SJSA1 (cell line): ENCODE results near the gene CLK1. TPM values are rescaled to one million over a fixed set of nuclear protein-coding genes. Genes with fewer than 3 reads are reported as not detected.
"Not testable (repeated sequence)": the region's sequence is repeated elsewhere in the genome, so short reads cannot be mapped to it uniquely, and the experiment has no call there.

Experiments
- DNase-seq, 2 experiments: peaks; one replicate each; pipeline ENCODE4 v3.0.0-alpha.2; 2015 to 2020; ENCODE audit warnings: low spot score in 2 of 2, low read depth in 1 of 2
- H3K27ac ChIP-seq: fragments of 250-450 bp; sonication (Bioruptor Pico); 2 replicates; pipeline ENCODE4 v1.5.1; 2020; ENCODE audit warnings: mild to moderate bottlenecking, moderate library complexity
- H3K27me3 ChIP-seq: fragments of 250-450 bp; sonication (Bioruptor Pico); replicated peaks from 2 replicates; pipeline ENCODE4 v1.5.1; 2020; ENCODE audit warnings: mild to moderate bottlenecking, moderate library complexity
- H3K36me3 ChIP-seq: fragments of 250-450 bp; sonication (Bioruptor Pico); 2 replicates; pipeline ENCODE4 v1.5.1; 2020; ENCODE audit warnings: mild to moderate bottlenecking
- H3K4me1 ChIP-seq: fragments of 250-450 bp; sonication (Bioruptor Pico); replicated peaks from 2 replicates; pipeline ENCODE4 v1.6.1; 2021; ENCODE audit warnings: mild to moderate bottlenecking
- H3K4me3 ChIP-seq: fragments of 250-450 bp; sonication (Bioruptor Pico); 2 replicates; pipeline ENCODE4 v1.5.1; 2020; ENCODE audit warnings: mild to moderate bottlenecking
- H3K9me3 ChIP-seq: fragments of 250-450 bp; sonication (Bioruptor Pico); replicated peaks from 2 replicates; pipeline ENCODE4 v1.5.1; 2020; ENCODE audit warnings: mild to moderate bottlenecking
- total RNA-seq: library from RNA; depleted of rRNA; stranded (reverse); fragments of >200 nt; shearing (Covaris generic); gene quantifications from 2 replicates; pipeline ENCODE4 v1.2.3, GENCODE V29; 2014

Gene CLK1
- total RNA-seq, 1 experiment from 2014 or later, result 39.6 TPM

- H3K9me3 ChIP-seq, result no peaks in the 10 kb centered on the region
- H3K4me1 ChIP-seq, result no peaks in the 10 kb centered on the region
- no peak overlapping the region for H3K27ac ChIP-seq
- no peak for DNase-seq
- no peaks in the 10 kb centered on the region for H3K36me3 ChIP-seq
- H3K27me3 ChIP-seq, result no peaks in the 10 kb centered on the region
- H3K4me3 ChIP-seq, result no peak overlapping the region
These were observed 20.2 kb downstream of the CLK1 start for GRCh38 chr2:200843993-200844948.

- Histone ChIP-seq H3K9me3 (peaks cover 8% of the 10 kb centered on the region), H3K4me3 (no peak overlapping the region), H3K27ac (no peak overlapping the region), H3K36me3 (no peaks in the 10 kb centered on the region), H3K27me3 (no peaks in the 10 kb centered on the region), H3K4me1 (no peaks in the 10 kb centered on the region)
- no peak for DNase-seq
These were observed 24.9 kb downstream of the CLK1 start for GRCh38 chr2:200839513-200839912.

- no peaks in the 10 kb centered on the region for H3K36me3 ChIP-seq
- H3K27me3 ChIP-seq, result no peaks in the 10 kb centered on the region
- DNase-seq, result no peak
- H3K4me1 ChIP-seq, result no peaks in the 10 kb centered on the region
- H3K4me3 ChIP-seq, result no peak overlapping the region
- no peak overlapping the region for H3K27ac ChIP-seq
- peaks cover 8% of the 10 kb centered on the region for H3K9me3 ChIP-seq
These were observed 29.8 kb downstream of the CLK1 start for GRCh38 chr2:200834701-200835100.

- Histone ChIP-seq H3K4me1 (no peaks in the 10 kb centered on the region), H3K27me3 (no peaks in the 10 kb centered on the region), H3K36me3 (peaks cover 8% of the 10 kb centered on the region; the same call in 1 of the 2 replicates), H3K27ac (no peak overlapping the region), H3K9me3 (no peaks in the 10 kb centered on the region), H3K4me3 (no peak overlapping the region)
- DNase-seq, result no peak
These were observed 35.2 kb downstream of the CLK1 start for GRCh38 chr2:200829258-200829655.

GRCh38 chr2:200828572-200829257 lies 35.7 kb downstream of the CLK1 start:
- Histone ChIP-seq H3K4me1 (no peaks in the 10 kb centered on the region), H3K4me3 (no peak overlapping the region), H3K9me3 (no peaks in the 10 kb centered on the region), H3K27me3 (no peaks in the 10 kb centered on the region), H3K36me3 (peaks cover 13% of the 10 kb centered on the region), H3K27ac (no peak overlapping the region)
- DNase-seq, result no peak

- Histone ChIP-seq H3K27me3 (no peaks in the 10 kb centered on the region), H3K36me3 (peaks cover 14% of the 10 kb centered on the region), H3K4me3 (no peak overlapping the region), H3K9me3 (no peaks in the 10 kb centered on the region), H3K27ac (no peak overlapping the region), H3K4me1 (no peaks in the 10 kb centered on the region)
- no peak for DNase-seq
These were observed 36.4 kb downstream of the CLK1 start for GRCh38 chr2:200828104-200828503.

GRCh38 chr2:200821686-200822245 lies 42.7 kb downstream of the CLK1 start:
- no peak for DNase-seq
- no peak overlapping the region for H3K27ac ChIP-seq
- no peak overlapping the region for H3K4me3 ChIP-seq
- H3K36me3 ChIP-seq, result peaks cover 68% of the 10 kb centered on the region
- peaks cover 5% of the 10 kb centered on the region; the same call in 1 of the 2 replicates for H3K4me1 ChIP-seq
- H3K9me3 ChIP-seq, result no peaks in the 10 kb centered on the region
- H3K27me3 ChIP-seq, result no peaks in the 10 kb centered on the region

- H3K36me3 ChIP-seq, result peaks cover 78% of the 10 kb centered on the region
- DNase-seq, result no peak
- no peaks in the 10 kb centered on the region for H3K9me3 ChIP-seq
- peaks cover 5% of the 10 kb centered on the region; the same call in 1 of the 2 replicates for H3K4me1 ChIP-seq
- no peak overlapping the region for H3K27ac ChIP-seq
- no peak overlapping the region for H3K4me3 ChIP-seq
- H3K27me3 ChIP-seq, result no peaks in the 10 kb centered on the region
These were observed 43.8 kb downstream of the CLK1 start for GRCh38 chr2:200820573-200821234.

GRCh38 chr2:200818732-200819131 lies 45.7 kb downstream of the CLK1 start:
- not testable (repeated sequence) for H3K4me1 ChIP-seq, H3K27ac ChIP-seq, H3K4me3 ChIP-seq, H3K27me3 ChIP-seq, DNase-seq, H3K9me3 ChIP-seq
- peaks cover 86% of the 10 kb centered on the region for H3K36me3 ChIP-seq

- Histone ChIP-seq H3K4me3 (no peak overlapping the region), H3K27ac (no peak overlapping the region)
These were observed 49.5 kb downstream of the CLK1 start for GRCh38 chr2:200814917-200815316.

GRCh38 chr2:200814276-200814815 lies 50.1 kb downstream of the CLK1 start:
- Histone ChIP-seq H3K4me3 (no peak overlapping the region), H3K4me1 (peaks cover 25% of the 10 kb centered on the region), H3K27ac (no peak overlapping the region), H3K9me3 (no peaks in the 10 kb centered on the region), H3K36me3 (peaks cover 76% of the 10 kb centered on the region), H3K27me3 (no peaks in the 10 kb centered on the region)
- no peak for DNase-seq

More at GRCh38 chr2:200814917-200815316, 49.5 kb downstream of the CLK1 start:
- Histone ChIP-seq H3K36me3 (peaks cover 82% of the 10 kb centered on the region), H3K4me1 (peaks cover 24% of the 10 kb centered on the region), H3K9me3 (no peaks in the 10 kb centered on the region), H3K27me3 (no peaks in the 10 kb centered on the region)
- no peak for DNase-seq

- Histone ChIP-seq H3K9me3 (no peaks in the 10 kb centered on the region), H3K4me1 (peaks cover 20% of the 10 kb centered on the region), H3K27ac (peak overlapping the region; percentile 98), H3K36me3 (peaks cover 56% of the 10 kb centered on the region), H3K4me3 (peak overlapping the region; percentile 93), H3K27me3 (no peaks in the 10 kb centered on the region)
- DNase-seq, result peak; percentile 78 to 80
These were observed 52.1 kb downstream of the CLK1 start for GRCh38 chr2:200812122-200813022.
